ENCODE results near the gene KCNG2. TPM values are rescaled to one million over a fixed set of nuclear protein-coding genes. Genes with fewer than 3 reads are reported as not detected.

Gene KCNG2
- total and polyA plus RNA-seq, 4 donors: 1.3 to 2.2 (median 1.4) TPM

DNA sequence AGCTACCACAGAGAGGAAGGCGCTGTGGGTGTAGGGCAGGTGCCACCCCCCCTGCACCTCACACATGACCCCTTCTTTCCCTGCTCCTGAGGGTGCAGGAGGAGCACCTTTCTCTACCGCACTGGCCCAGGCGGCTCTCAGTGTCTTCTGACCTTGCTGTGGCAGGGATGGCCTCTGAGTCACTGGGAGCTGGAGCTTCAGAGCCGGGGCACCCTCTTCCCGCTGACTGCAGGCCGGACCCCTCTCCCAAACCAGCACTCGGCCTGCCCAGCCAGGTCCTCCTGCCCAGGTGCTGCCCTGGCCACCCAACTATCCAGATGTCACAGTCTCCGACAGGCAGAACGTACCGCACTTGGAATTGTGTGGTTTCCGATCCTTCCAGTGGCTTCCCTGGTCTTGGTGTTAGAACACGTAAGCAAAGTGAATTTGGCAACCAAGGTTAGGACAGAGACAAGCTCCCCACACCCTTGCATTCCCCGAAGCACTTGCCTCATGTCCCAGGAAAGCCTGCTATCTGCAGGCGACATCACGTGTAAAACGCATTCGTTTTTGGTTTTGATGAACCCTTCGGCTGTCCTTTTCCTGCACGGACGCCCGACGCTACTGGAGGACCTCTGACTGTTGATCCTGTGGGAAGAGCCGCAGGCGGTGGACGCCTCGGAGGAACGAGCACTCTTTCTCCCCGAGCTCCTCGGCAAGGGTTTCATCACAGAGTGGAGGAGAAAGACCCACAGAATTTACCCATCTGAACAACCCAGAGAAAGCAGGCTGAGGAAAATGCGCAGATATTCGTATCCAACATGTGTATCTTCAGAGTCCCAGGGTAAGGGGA is 24.7 kb upstream of the KCNG2 start:
- H3K9me3 ChIP-seq (ENCODE audit: control insufficient read depth, insufficient read depth, low read length): peaks cover 9% of the 10 kb centered on the region
- H3K4me3 ChIP-seq (ENCODE audit: low read depth, low read length): no peak overlapping the region
- no peaks in the 10 kb centered on the region for H3K36me3 ChIP-seq (ENCODE audit: control insufficient read depth, insufficient read depth, low read length)
- no peak for DNase-seq (ENCODE audit: low read depth in 4 of 6, low spot score in 6 of 6)
- no peak overlapping the region for H3K27ac ChIP-seq (ENCODE audit: low read depth, low read length)
- 95% methylated on average over 30 of the region's 31 CpGs for WGBS (ENCODE audit: insufficient coverage)
- peaks cover 4% of the 10 kb centered on the region for H3K27me3 ChIP-seq (ENCODE audit: control insufficient read depth, insufficient read depth, low read length)
- H3K4me1 ChIP-seq (ENCODE audit: control insufficient read depth, insufficient read depth, low read length): peaks cover 7% of the 10 kb centered on the region

DNA sequence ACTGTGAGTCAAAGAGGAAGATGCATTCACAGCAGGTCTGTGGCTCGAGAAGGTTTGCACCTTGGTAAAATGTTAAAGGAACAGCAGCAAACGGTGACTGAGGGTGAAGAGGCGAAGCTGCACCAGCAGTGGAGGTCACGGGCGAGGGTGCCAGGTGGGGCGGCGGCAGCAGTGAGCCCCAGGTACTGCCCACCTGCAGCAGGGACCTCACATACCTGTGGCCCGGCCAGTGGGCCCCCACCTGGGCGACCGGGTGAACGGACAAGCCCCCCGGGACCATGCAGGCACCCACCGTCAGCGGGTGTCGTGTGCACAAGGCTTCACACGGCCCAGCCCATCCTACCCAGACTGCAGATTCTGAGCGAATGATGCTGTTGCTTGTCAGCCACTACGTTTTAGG is 23.6 kb upstream of the KCNG2 start:
- DNase-seq (ENCODE audit: low read depth in 4 of 6, low spot score in 6 of 6): no peak
- Histone ChIP-seq H3K9me3 (ENCODE audit: control insufficient read depth, insufficient read depth, low read length) (peaks cover 4% of the 10 kb centered on the region), H3K27me3 (ENCODE audit: control insufficient read depth, insufficient read depth, low read length) (peaks cover 4% of the 10 kb centered on the region), H3K27ac (ENCODE audit: low read depth, low read length) (no peak overlapping the region), H3K36me3 (ENCODE audit: control insufficient read depth, insufficient read depth, low read length) (no peaks in the 10 kb centered on the region), H3K4me3 (ENCODE audit: low read depth, low read length) (no peak overlapping the region), H3K4me1 (ENCODE audit: control insufficient read depth, insufficient read depth, low read length) (peaks cover 7% of the 10 kb centered on the region)
- 86% methylated on average over 17 of the region's 18 CpGs for WGBS (ENCODE audit: insufficient coverage)

DNA sequence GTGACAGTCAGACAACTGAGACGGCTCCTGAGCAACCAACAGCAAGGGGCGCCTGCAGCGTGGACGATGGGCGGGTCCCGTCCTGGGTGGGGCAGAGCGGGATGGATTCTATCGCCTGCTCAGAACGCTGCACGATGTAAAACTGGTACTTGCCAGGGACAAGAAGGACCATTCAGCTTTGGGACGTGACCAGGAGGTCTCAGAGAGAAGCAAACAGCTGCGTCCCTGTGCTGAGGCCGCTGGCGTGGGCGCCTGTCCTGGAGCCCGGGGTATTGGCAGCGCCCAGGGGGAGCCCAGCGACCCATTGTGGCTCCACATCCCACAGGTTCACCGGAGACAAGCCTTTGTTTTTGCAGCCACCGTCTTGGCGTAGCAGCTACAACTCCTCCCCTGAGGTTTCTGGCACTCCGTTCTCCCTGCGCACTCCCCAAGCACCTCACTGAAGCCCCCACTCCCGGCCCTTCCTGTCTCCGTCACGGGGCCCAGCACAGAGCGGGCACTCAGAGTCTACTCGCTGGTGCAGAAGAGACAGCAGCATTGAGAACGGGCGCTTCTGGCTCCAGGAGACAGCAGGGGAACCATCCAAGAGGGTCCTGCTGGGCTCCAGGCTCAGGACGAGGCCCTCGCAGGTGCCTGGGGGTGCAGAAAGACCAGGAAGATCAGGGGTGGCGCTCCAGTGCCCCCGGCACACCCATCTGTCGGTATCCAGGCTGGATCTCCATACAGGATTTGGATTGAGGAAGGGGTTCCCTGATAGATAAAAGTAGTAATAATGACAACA is 22.1 kb upstream of the KCNG2 start:
- Histone ChIP-seq H3K4me1 (ENCODE audit: control insufficient read depth, insufficient read depth, low read length) (peaks cover 2% of the 10 kb centered on the region), H3K27ac (ENCODE audit: low read depth, low read length) (no peak overlapping the region), H3K4me3 (ENCODE audit: low read depth, low read length) (no peak overlapping the region), H3K36me3 (ENCODE audit: control insufficient read depth, insufficient read depth, low read length) (no peaks in the 10 kb centered on the region), H3K9me3 (ENCODE audit: control insufficient read depth, insufficient read depth, low read length) (no peaks in the 10 kb centered on the region), H3K27me3 (ENCODE audit: control insufficient read depth, insufficient read depth, low read length) (peaks cover 4% of the 10 kb centered on the region)
- 83% methylated on average over 32 of the region's 35 CpGs for WGBS (ENCODE audit: insufficient coverage)
- no peak for DNase-seq (ENCODE audit: low read depth in 4 of 6, low spot score in 6 of 6)

DNA sequence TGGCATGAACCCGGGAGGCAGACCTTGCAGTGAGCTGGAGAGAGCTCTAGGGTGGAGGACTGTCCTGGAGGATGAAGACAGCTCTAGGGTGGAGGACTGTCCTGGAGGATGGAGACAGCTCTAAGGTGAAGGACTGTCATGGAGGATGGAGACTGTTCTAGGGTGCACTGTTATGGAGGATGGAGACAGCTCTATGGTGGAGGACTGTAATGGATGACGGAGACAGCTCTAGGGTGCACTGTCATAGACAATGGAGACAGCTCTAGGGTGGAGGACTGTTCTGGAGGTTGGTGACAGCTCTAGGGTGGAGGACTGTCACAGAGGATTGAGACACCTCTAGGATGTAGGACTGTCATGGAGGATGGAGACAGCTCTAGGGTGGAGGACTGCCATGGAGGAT is 21.1 kb upstream of the KCNG2 start:
- H3K27me3 ChIP-seq (ENCODE audit: control insufficient read depth, insufficient read depth, low read length): peaks cover 2% of the 10 kb centered on the region
- no peak overlapping the region for H3K4me3 ChIP-seq (ENCODE audit: low read depth, low read length)
- H3K27ac ChIP-seq (ENCODE audit: low read depth, low read length): no peak overlapping the region
- no peak for DNase-seq (ENCODE audit: low read depth in 4 of 6, low spot score in 6 of 6)
- no peaks in the 10 kb centered on the region for H3K9me3 ChIP-seq (ENCODE audit: control insufficient read depth, insufficient read depth, low read length)
- 88% methylated on average over 2 of the region's 2 CpGs for WGBS (ENCODE audit: insufficient coverage)
- no peaks in the 10 kb centered on the region for H3K36me3 ChIP-seq (ENCODE audit: control insufficient read depth, insufficient read depth, low read length)
- H3K4me1 ChIP-seq (ENCODE audit: control insufficient read depth, insufficient read depth, low read length): no peaks in the 10 kb centered on the region

DNA sequence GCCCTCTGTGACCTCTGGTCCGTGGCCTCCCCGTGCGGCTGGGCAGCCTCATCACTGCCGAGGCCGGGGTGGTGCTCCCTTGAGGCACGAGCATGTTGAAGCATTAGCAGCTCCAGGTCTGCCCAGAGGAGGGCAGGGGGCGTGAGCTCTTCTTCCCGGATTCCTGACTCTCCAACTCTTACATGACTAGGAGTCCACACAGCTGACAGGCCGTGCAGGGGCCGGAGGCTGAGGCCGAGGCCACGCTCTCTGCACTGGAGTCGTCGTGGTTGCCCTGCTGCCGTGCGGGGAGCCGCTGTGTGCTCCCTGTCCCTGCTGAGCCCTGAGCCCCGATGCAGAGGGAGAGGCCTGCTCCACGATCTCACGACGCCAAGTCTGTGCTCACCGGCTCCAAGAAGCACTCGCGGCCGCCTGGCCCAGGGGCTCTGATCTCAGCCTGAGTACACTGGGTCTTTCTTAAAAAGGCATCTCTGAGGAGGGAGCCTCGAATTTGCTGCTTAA is 19.4 kb upstream of the KCNG2 start:
- 71% methylated on average over 25 of the region's 26 CpGs for WGBS (ENCODE audit: insufficient coverage)
- H3K4me3 ChIP-seq (ENCODE audit: low read depth, low read length): no peak overlapping the region

DNA sequence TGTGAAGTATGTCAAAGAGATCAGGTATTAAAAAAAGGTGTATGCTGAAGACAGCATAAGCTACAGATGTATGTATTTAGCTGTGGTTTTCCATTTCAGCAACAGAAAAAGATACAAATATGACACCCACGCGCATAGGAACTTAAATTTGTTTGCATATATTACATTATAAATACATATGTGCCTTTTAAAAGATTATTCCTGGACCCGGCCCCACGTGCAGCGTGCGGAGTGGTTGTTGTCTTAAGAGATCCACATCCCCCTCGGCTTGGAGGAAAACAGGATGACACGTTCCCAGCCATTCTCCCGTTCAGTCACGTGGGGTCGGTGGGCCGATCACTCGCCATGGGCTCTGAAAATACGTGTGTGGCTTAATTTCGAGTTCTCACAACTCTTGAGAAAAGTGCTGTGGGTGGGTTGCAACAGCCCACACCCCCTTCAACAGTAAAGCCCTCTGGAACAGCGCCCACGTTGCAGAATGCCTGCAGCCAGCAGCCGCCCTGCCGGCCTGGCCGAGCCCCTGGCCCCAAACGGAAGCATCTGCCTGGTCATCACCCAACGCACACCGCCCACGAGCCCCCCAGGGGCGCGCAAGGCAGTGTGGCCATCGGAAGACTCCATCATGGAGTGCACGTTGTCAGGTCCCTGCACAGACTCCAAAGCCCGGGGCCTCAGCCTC is 18.6 kb upstream of the KCNG2 start:
- Histone ChIP-seq H3K36me3 (ENCODE audit: control insufficient read depth, insufficient read depth, low read length) (no peaks in the 10 kb centered on the region), H3K27ac (ENCODE audit: low read depth, low read length) (no peak overlapping the region), H3K9me3 (ENCODE audit: control insufficient read depth, insufficient read depth, low read length) (no peaks in the 10 kb centered on the region), H3K4me3 (ENCODE audit: low read depth, low read length) (no peak overlapping the region), H3K4me1 (ENCODE audit: control insufficient read depth, insufficient read depth, low read length) (no peaks in the 10 kb centered on the region), H3K27me3 (ENCODE audit: control insufficient read depth, insufficient read depth, low read length) (peaks cover under 1% of the 10 kb centered on the region)
- WGBS (ENCODE audit: insufficient coverage): 89% methylated on average over 25 of the region's 29 CpGs
- DNase-seq (ENCODE audit: low read depth in 4 of 6, low spot score in 6 of 6): no peak

More for the DNA sequence above, 19.4 kb upstream of the KCNG2 start:
- H3K27me3 ChIP-seq (ENCODE audit: control insufficient read depth, insufficient read depth, low read length): no peaks in the 10 kb centered on the region
- DNase-seq (ENCODE audit: low read depth in 4 of 6, low spot score in 6 of 6): no peak
- H3K27ac ChIP-seq (ENCODE audit: low read depth, low read length): no peak overlapping the region
- H3K36me3 ChIP-seq (ENCODE audit: control insufficient read depth, insufficient read depth, low read length): no peaks in the 10 kb centered on the region
- no peaks in the 10 kb centered on the region for H3K4me1 ChIP-seq (ENCODE audit: control insufficient read depth, insufficient read depth, low read length)
- no peaks in the 10 kb centered on the region for H3K9me3 ChIP-seq (ENCODE audit: control insufficient read depth, insufficient read depth, low read length)

DNA sequence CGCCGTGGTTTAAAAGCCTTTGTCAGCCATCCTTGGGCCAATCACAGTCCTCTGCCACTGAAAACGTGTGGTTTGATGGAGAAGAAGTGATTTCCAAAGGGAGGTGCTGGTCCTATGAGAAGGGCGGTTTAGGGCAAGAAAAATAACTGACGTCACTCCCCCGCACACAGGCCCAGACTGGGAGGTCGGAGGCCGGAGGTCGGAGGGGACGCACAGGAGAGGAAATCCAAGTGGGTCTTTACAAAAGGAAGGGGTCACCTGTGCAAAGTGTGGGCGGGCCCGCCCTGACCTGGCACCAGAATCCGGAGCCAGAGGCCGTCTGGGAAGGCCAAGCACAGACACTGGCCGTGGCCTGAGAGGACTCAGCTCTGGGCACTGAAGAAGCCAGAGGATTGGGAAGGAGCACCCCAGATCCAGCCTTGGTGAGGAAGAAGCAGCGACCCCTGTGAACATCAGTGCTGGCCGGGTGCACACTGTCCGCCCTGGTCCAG is 18.0 kb upstream of the KCNG2 start:
- peaks cover 3% of the 10 kb centered on the region for H3K27me3 ChIP-seq (ENCODE audit: control insufficient read depth, insufficient read depth, low read length)
- no peak overlapping the region for H3K27ac ChIP-seq (ENCODE audit: low read depth, low read length)
- H3K4me3 ChIP-seq (ENCODE audit: low read depth, low read length): no peak overlapping the region
- H3K4me1 ChIP-seq (ENCODE audit: control insufficient read depth, insufficient read depth, low read length): no peaks in the 10 kb centered on the region
- WGBS (ENCODE audit: insufficient coverage): 90% methylated on average over 18 of the region's 18 CpGs
- no peak for DNase-seq (ENCODE audit: low read depth in 4 of 6, low spot score in 6 of 6)
- H3K36me3 ChIP-seq (ENCODE audit: control insufficient read depth, insufficient read depth, low read length): no peaks in the 10 kb centered on the region
- no peaks in the 10 kb centered on the region for H3K9me3 ChIP-seq (ENCODE audit: control insufficient read depth, insufficient read depth, low read length)

DNA sequence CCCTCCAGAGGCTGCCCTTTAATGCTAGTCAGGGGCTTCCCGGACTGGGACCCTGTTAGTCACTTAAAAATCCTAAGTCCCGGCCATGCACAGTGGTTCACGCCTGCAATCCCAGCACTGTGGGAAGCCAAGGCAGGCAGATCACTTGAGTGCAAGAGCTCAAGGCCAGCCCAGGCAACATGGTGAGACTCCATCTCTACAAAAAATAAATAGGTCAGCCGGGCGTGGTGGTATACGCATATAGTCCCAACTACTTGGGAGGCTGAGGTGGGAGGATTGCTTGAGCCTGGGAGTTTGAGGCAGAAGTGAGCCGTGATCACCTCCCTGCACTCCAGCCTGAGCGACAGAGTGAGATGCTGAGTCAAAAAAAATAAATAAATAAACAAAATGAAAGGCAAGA is 17.2 kb upstream of the KCNG2 start:
- DNase-seq (ENCODE audit: low read depth in 4 of 6, low spot score in 6 of 6): no peak
- H3K27ac ChIP-seq (ENCODE audit: low read depth, low read length): no peak overlapping the region
- H3K4me3 ChIP-seq (ENCODE audit: low read depth, low read length): no peak overlapping the region
- no peaks in the 10 kb centered on the region for H3K4me1 ChIP-seq (ENCODE audit: control insufficient read depth, insufficient read depth, low read length)
- H3K36me3 ChIP-seq (ENCODE audit: control insufficient read depth, insufficient read depth, low read length): no peaks in the 10 kb centered on the region
- 97% methylated on average over 3 of the region's 8 CpGs for WGBS (ENCODE audit: insufficient coverage)
- H3K27me3 ChIP-seq (ENCODE audit: control insufficient read depth, insufficient read depth, low read length): peaks cover 6% of the 10 kb centered on the region
- H3K9me3 ChIP-seq (ENCODE audit: control insufficient read depth, insufficient read depth, low read length): no peaks in the 10 kb centered on the region

DNA sequence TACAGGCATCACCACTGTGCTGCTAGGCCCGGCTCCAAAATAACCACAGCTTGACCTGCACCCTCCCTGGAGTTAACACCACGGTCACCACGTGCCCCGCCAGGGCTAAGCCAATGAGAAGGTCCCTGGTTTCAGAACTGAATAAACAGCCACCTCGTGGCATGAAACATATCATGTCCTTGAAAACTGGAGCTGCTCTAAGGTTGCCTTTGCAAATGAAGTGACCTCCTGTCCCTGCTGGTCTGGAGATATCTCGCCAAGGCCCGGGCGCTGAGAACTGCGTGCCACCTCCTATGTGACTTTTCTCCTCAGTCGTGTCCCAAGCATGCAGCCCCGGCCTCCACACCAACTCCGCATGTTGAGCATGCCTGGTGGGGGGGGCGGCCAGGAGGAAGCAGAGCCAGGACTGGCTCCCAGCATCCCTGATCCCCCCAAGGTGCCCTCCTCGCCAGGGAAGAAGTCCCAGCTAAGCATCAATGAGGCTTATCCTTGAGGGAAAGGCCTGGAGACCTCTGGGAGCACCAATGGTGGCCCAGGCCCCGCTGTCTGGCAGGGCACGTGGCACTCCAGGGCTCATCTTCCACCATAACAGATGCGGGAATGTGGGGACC is 16.3 kb upstream of the KCNG2 start:
- 81% methylated on average over 17 of the region's 17 CpGs for WGBS (ENCODE audit: insufficient coverage)
- H3K27me3 ChIP-seq (ENCODE audit: control insufficient read depth, insufficient read depth, low read length): peaks cover 9% of the 10 kb centered on the region
- no peak overlapping the region for H3K27ac ChIP-seq (ENCODE audit: low read depth, low read length)

More for the DNA sequence above, 16.3 kb upstream of the KCNG2 start:
- H3K9me3 ChIP-seq (ENCODE audit: control insufficient read depth, insufficient read depth, low read length): no peaks in the 10 kb centered on the region
- no peaks in the 10 kb centered on the region for H3K4me1 ChIP-seq (ENCODE audit: control insufficient read depth, insufficient read depth, low read length)
- DNase-seq (ENCODE audit: low read depth in 4 of 6, low spot score in 6 of 6): no peak
- no peaks in the 10 kb centered on the region for H3K36me3 ChIP-seq (ENCODE audit: control insufficient read depth, insufficient read depth, low read length)
- no peak overlapping the region for H3K4me3 ChIP-seq (ENCODE audit: low read depth, low read length)

All from spinal cord (tissue), 10 donors.